ENCODE data around the gene SERPINA3.

The SERPINA3 gene

GRCh38 chr14:94613720-94614644, 1.8 kb downstream of the SERPINA3 start:
- DNase-seq (ENCODE audit: low spot score): no peak

GRCh38 chr14:94614802-94615201, 2.6 kb downstream of the SERPINA3 start:
- DNase-seq (ENCODE audit: low spot score): no peak

- no peak for DNase-seq (ENCODE audit: low spot score)
Measured at GRCh38 chr14:94615254-94615653, 3.1 kb downstream of the SERPINA3 start.

GRCh38 chr14:94615823-94616570, 3.8 kb downstream of the SERPINA3 start:
- DNase-seq (ENCODE audit: low spot score): no peak

GRCh38 chr14:94617366-94617941, 5.3 kb downstream of the SERPINA3 start:
- DNase-seq (ENCODE audit: low spot score): no peak

GRCh38 chr14:94617988-94618822, 6.0 kb downstream of the SERPINA3 start:
- no peak for DNase-seq (ENCODE audit: low spot score)

- DNase-seq (ENCODE audit: low spot score): no peak
Measured at GRCh38 chr14:94619297-94619696, 7.1 kb downstream of the SERPINA3 start.

- DNase-seq (ENCODE audit: low spot score): no peak
Measured at GRCh38 chr14:94620597-94620996, 8.4 kb downstream of the SERPINA3 start.

GRCh38 chr14:94621358-94622134, 9.4 kb downstream of the SERPINA3 start:
- DNase-seq (ENCODE audit: low spot score): no peak

GRCh38 chr14:94622653-94623421, 10.6 kb downstream of the SERPINA3 start:
- DNase-seq (ENCODE audit: low spot score): no peak

GRCh38 chr14:94623422-94623809, 11.2 kb downstream of the SERPINA3 start:
- no peak for DNase-seq (ENCODE audit: low spot score)

- no peak for DNase-seq (ENCODE audit: low spot score)
Measured at GRCh38 chr14:94623856-94624499, 11.8 kb downstream of the SERPINA3 start.

- DNase-seq (ENCODE audit: low spot score): no peak
Measured at GRCh38 chr14:94624537-94625352, 12.6 kb downstream of the SERPINA3 start.

GRCh38 chr14:94625353-94625635, 13.1 kb downstream of the SERPINA3 start:
- DNase-seq (ENCODE audit: low spot score): no peak

GRCh38 chr14:94628578-94628977, 16.4 kb downstream of the SERPINA3 start:
- no peak for DNase-seq (ENCODE audit: low spot score)

GRCh38 chr14:94630396-94630795, 18.2 kb downstream of the SERPINA3 start:
- peak; percentile 26 for DNase-seq (ENCODE audit: low spot score)

- DNase-seq (ENCODE audit: low spot score): no peak
Measured at GRCh38 chr14:94631050-94631449, 18.9 kb downstream of the SERPINA3 start.

GRCh38 chr14:94631536-94632304, 19.5 kb downstream of the SERPINA3 start:
- DNase-seq (ENCODE audit: low spot score): peak; percentile 8

GRCh38 chr14:94632305-94632590, 20.1 kb downstream of the SERPINA3 start:
- DNase-seq (ENCODE audit: low spot score): peak; percentile 42

All from left forelimb (tissue), 1 donor.